GM12878 (cell line): Measurements from ENCODE around the gene RNPS1. TPM values are rescaled to one million over a fixed set of nuclear protein-coding genes. Genes with fewer than 3 reads are reported as not detected.

ENCODE experiments used
- ATAC-seq: fragments of 200-7000 bp; cut with Tn5 transposase; 3 replicates; pipeline ENCODE4 v1.9.1; 2020; ENCODE audit warnings: mild to moderate bottlenecking, moderate library complexity
- BruUV-seq: library from RNA; stranded (reverse); fragments of 400-500 nt; replicated peaks from 2 replicates; lab custom pipeline; 2021; lab: Mats Ljungman, UMichigan
- CTCF ChIA-PET: fragments of 300-600 bp; sonication (Branson Sonifier 250); formaldehyde crosslinking; extraction: SDS; loops from one replicate; lab custom pipeline; 2021; ENCODE audit warnings: inconsistent platforms; lab: Yijun Ruan, JAX
- POLR2A ChIA-PET: fragments of 350-600 bp; formaldehyde crosslinking; extraction: SDS; loops from one replicate; lab custom pipeline; 2021; ENCODE audit warnings: inconsistent platforms; lab: Charles Lee
- RAD21 ChIA-PET: fragments of 300-600 bp; sonication (Branson Sonifier 250); formaldehyde crosslinking; loops from one replicate; lab custom pipeline; 2023; ENCODE audit warnings: antibody characterized with exemption; ENCODE audit not compliant: unreplicated experiment; lab: Charles Lee
- SMC1A ChIA-PET: fragments of 300-600 bp; sonication (Branson Sonifier 250); formaldehyde crosslinking; loops from one replicate; lab custom pipeline; 2023; ENCODE audit not compliant: unreplicated experiment, uncharacterized antibody; lab: Charles Lee
- DNase-seq: peaks from one replicate; pipeline ENCODE4 v3.0.0-alpha.2; 2011; ENCODE audit warnings: low read depth, low spot score
- FAIRE-seq: peaks from 3 replicates; lab custom pipeline; 2011; peaks lifted over from hg19 to GRCh38; lab: Jason Lieb, UNC
- H2AFZ ChIP-seq: 2 replicates; pipeline ENCODE4 v1.6.0; 2011; ENCODE audit warnings: low read depth, low read length, control low read depth; ENCODE audit not compliant: control insufficient read depth
- H3K27ac ChIP-seq: 2 replicates; pipeline ENCODE4 v1.5.1; 2011; ENCODE audit warnings: control low read depth; ENCODE audit not compliant: control insufficient read depth, insufficient read depth
- H3K27me3 ChIP-seq, 2 experiments: replicated peaks in 1 of 2; 2 replicates each; pipeline versions ENCODE4 v1.6.0 to v1.6.1; 2011; ENCODE audit warnings: low read length in 1 of 2; ENCODE audit not compliant: control insufficient read depth in 2 of 2, insufficient read depth in 2 of 2
- H3K36me3 ChIP-seq, 2 experiments: 2 replicates each; pipeline ENCODE4 v1.5.1; 2011; ENCODE audit warnings: low read length in 1 of 2; ENCODE audit not compliant: control insufficient read depth in 2 of 2, insufficient read depth in 2 of 2
- H3K4me1 ChIP-seq: 2 replicates; pipeline ENCODE4 v1.6.1; 2011; ENCODE audit warnings: mild to moderate bottlenecking, low read length, moderate library complexity, mixed read lengths; ENCODE audit not compliant: control insufficient read depth, insufficient read depth
- H3K4me2 ChIP-seq: 2 replicates; pipeline ENCODE4 v1.6.0; 2011; ENCODE audit warnings: control low read depth; ENCODE audit not compliant: control insufficient read depth, insufficient read depth
- H3K4me3 ChIP-seq: fragments of 200-600 bp; sonication (generic); 2 replicates; pipeline ENCODE4 v1.5.1; 2016
- H3K79me2 ChIP-seq: 2 replicates; pipeline ENCODE4 v1.6.0; 2011; ENCODE audit warnings: low read length; ENCODE audit not compliant: control insufficient read depth, insufficient read depth
- H3K9ac ChIP-seq: 2 replicates; pipeline ENCODE4 v1.8.0; 2011; ENCODE audit warnings: low read length, control low read depth, mixed read lengths; ENCODE audit not compliant: control insufficient read depth, insufficient read depth
- H3K9me3 ChIP-seq: replicated peaks from 3 replicates; pipeline ENCODE4 v1.5.1; 2011; ENCODE audit warnings: mild to moderate bottlenecking, low read length; ENCODE audit not compliant: control insufficient read depth, insufficient read depth
- H4K20me1 ChIP-seq: 2 replicates; pipeline ENCODE4 v1.6.0; 2011; ENCODE audit not compliant: control insufficient read depth, insufficient read depth
- BACH1 ChIP-seq: fragments of 450-650 bp; IDR thresholded peaks from 2 replicates; pipeline ENCODE4 v1.6.1; 2017; ENCODE audit warnings: mild to moderate bottlenecking, borderline replicate concordance
- NR2F1 ChIP-seq: fragments of 450-650 bp; conservative IDR thresholded peaks from 2 replicates; pipeline ENCODE4 v1.6.1; 2017; ENCODE audit warnings: mild to moderate bottlenecking
- POLR2A ChIP-seq: IDR thresholded peaks from 2 replicates; pipeline ENCODE4 v1.6.1; 2011; ENCODE audit warnings: low read depth, mild to moderate bottlenecking, low read length
- RCOR1 ChIP-seq: conservative IDR thresholded peaks from 2 replicates; pipeline ENCODE4 v1.6.1; 2012; ENCODE audit warnings: low read depth, low read length, improper control_type of control experiment
- SUZ12 ChIP-seq: fragments of 200-600 bp; sonication (generic); IDR thresholded peaks from one replicate; pipeline ENCODE4 v1.6.1; 2018; ENCODE audit warnings: antibody characterized with exemption, mild to moderate bottlenecking; ENCODE audit not compliant: unreplicated experiment
- WGBS: methylation state at CpG from one replicate; pipeline ENCODE4 v1.1.6; 2016; ENCODE audit warnings: low lambda C conversion rate; ENCODE audit not compliant: insufficient replicate concordance, insufficient coverage; ENCODE audit errors: missing lambda C conversion rate; 5-methylcytosine and 5-hydroxymethylcytosine counted together
- in situ Hi-C: fragments of 300-500 bp; cut with MboI; formaldehyde crosslinking; loops from 9 replicates; pipeline ENCODE4 v1.14.3; 2018; ENCODE audit warnings: mixed read lengths
- intact Hi-C: fragments of 100-400 bp; cut with micrococcal nuclease; formaldehyde crosslinking; loops from one replicate; pipeline ENCODE4 v1.14.2; 2022; ENCODE audit not compliant: unreplicated experiment
- polyA plus RNA-seq, 11 experiments: library from polyadenylated mRNA; depleted of rRNA in 4 of 11; unstranded in 6 of 11; stranded (reverse) in 5 of 11; fragments of >200 nt; fragmentation: Nextera tagmentation in 4 of 11; fragmentation: Illumina TruSeq in 1 of 11; extraction: Ambion mirVana in 4 of 11; extraction: Trizol in 1 of 11; gene quantifications; 1 replicate in 1 of 11; 2 replicates in 10 of 11; pipeline versions ENCODE4 v1.2.1 to v1.2.3, GENCODE V29; 2011 to 2016; ENCODE audit warnings: inconsistent platforms in 2 of 11, missing spikeins in 2 of 11, low read depth in 1 of 11
- total RNA-seq, 4 experiments: library from RNA; depleted of rRNA in 3 of 4; stranded (reverse); fragments of >200 nt in 3 of 4; fragmentation: Illumina TruSeq in 1 of 4; extraction: Trizol in 1 of 4; gene quantifications; 2 replicates each; pipeline versions ENCODE4 v1.2.1 to v1.2.3, GENCODE V29; 2013 to 2021
- TF ChIP-seq, protein P1 (sequence below): IDR thresholded peaks from 2 replicates; pipeline ENCODE4 v1.6.1; 2012; ENCODE audit warnings: low read depth, low read length, improper control_type of control experiment

Gene RNPS1
- total and polyA plus RNA-seq, 10 of the 15 experiments (the other 5 are each of a cell fraction or from before 2014, with no cell fraction given): 38.2 to 359 (median 188) TPM

DNA sequence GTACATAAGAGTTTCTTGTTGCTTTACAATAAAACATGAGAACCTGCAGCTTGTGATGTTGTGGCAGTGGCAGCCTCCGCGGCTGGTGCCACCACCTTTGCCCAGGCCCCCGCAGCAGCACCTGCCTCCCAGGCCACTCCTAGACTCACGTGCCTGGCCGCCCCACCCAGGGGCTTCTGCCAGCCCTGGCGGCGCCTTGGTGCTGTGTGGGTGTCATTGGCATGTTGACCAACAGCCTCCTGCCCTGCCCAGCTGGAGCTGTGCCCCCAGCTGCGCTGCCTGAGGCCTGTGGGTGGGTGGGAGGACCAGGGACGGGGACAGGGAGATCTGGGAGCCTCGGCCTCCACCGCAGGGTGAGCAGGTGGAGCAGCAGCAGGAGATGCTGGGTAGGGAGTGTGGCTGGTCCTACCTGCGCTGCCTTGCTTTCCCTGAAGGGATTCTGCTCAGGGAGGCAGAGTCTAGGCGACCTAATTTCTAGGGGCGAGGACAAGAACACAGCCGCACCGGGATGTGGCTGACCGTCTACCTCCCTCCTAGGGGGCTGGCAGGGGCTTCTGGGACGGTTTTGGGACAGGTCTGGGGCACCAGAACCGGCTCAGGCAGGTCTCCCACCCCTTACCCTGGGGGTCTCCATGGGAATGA is 32.1 kb downstream of the RNPS1 start:
- Histone ChIP-seq H3K4me3 (no peak overlapping the region), H3K27ac (no peak overlapping the region), H3K79me2 (no peaks in the 10 kb centered on the region), H4K20me1 (no peaks in the 10 kb centered on the region), H3K36me3 (peaks cover 0 to 31% of the 10 kb centered on the region in 2 experiments; a peak in 3 of 4 replicates), H3K27me3 (no peaks in the 10 kb centered on the region), H3K9ac (no peak overlapping the region), H3K4me1 (no peaks in the 10 kb centered on the region), H3K4me2 (no peak overlapping the region), H3K9me3 (no peaks in the 10 kb centered on the region), H2AFZ (no peak overlapping the region)
- 92% methylated on average over 16 of the region's 19 CpGs for WGBS
- TF ChIP-seq NR2F1 (no peak), SUZ12 (no peak), BACH1 (no peak), POLR2A (0 out of 2 replicates have a peak, but pooled peaks have one; percentile 2)
- TF ChIP-seq, protein P1, sequence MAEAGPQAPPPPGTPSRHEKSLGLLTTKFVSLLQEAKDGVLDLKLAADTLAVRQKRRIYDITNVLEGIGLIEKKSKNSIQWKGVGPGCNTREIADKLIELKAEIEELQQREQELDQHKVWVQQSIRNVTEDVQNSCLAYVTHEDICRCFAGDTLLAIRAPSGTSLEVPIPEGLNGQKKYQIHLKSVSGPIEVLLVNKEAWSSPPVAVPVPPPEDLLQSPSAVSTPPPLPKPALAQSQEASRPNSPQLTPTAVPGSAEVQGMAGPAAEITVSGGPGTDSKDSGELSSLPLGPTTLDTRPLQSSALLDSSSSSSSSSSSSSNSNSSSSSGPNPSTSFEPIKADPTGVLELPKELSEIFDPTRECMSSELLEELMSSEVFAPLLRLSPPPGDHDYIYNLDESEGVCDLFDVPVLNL: no peak
- in situ Hi-C loops: no loop called here
- no TSS peak for BruUV-seq
- ChIA-PET RAD21 (no interaction called here), POLR2A (no interaction called here), SMC1A (no interaction called here), CTCF (no interaction called here)
- DNase-seq (no peak), FAIRE-seq (no peak), ATAC-seq (no peak)
- intact Hi-C loops: no loop called here

DNA sequence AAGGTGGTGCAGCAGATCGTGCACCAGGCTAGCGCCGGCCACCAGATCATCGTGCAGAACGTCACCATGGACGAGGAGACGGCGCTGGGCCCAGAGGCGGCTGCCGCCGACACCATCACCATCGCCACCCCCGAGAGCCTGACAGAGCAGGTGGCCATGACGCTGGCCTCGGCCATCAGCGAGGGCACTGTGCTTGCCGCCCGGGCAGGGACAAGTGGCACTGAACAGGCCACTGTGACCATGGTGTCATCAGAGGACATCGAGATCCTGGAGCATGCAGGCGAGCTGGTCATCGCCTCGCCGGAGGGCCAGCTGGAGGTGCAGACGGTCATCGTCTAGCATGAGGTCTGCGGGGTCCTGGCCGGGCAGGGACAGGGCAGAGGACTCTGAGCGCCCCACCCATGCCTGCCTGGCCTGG is 32.7 kb downstream of the RNPS1 start:
- ATAC-seq: no peak
- no peak for DNase-seq
- POLR2A ChIA-PET: no interaction called here
- H3K27ac ChIP-seq: no peak overlapping the region
- no peak overlapping the region for H3K4me3 ChIP-seq
- SMC1A ChIA-PET: no interaction called here
- 97% methylated on average over 26 of the region's 28 CpGs for WGBS
- H3K36me3 ChIP-seq: peaks cover 0 to 33% of the 10 kb centered on the region in 2 experiments; a peak in 3 of 4 replicates
- no peak overlapping the region for H3K4me2 ChIP-seq
- TF ChIP-seq POLR2A (peak; percentile 10; the same call in 1 of the 2 replicates), RCOR1 (no peak)
- no peaks in the 10 kb centered on the region for H3K4me1 ChIP-seq
- no peak for FAIRE-seq
- CTCF ChIA-PET: no interaction called here
- no peak overlapping the region for H2AFZ ChIP-seq
- intact Hi-C loops (no loop called here), in situ Hi-C loops (no loop called here)
- RAD21 ChIA-PET: no interaction called here
- no TSS peak for BruUV-seq
- H3K9ac ChIP-seq: no peak overlapping the region
- no peaks in the 10 kb centered on the region for H3K79me2 ChIP-seq
- H3K27me3 ChIP-seq: no peaks in the 10 kb centered on the region
- no peaks in the 10 kb centered on the region for H4K20me1 ChIP-seq
- no peaks in the 10 kb centered on the region for H3K9me3 ChIP-seq
